PC-3 (cell line): Measurements from ENCODE around the gene MBOAT1. TPM values are rescaled to one million over a fixed set of nuclear protein-coding genes. Genes with fewer than 3 reads are reported as not detected.

ENCODE experiments used
- ATAC-seq: fragments of 200-7000 bp; cut with Tn5 transposase; 2 replicates; pipeline ENCODE4 v1.9.1; 2020; ENCODE audit warnings: mild to moderate bottlenecking, moderate library complexity
- BruUV-seq: library from RNA; stranded (reverse); fragments of 400-500 nt; replicated peaks from 2 replicates; lab custom pipeline; 2021; lab: Mats Ljungman, UMichigan
- CTCF ChIA-PET: fragments of 300-600 bp; sonication (Branson Sonifier 250); formaldehyde crosslinking; loops from one replicate; lab custom pipeline; 2022; ENCODE audit warnings: antibody characterized with exemption; lab: Charles Lee
- POLR2A ChIA-PET: fragments of 300-600 bp; sonication (Branson Sonifier 250); formaldehyde crosslinking; loops from one replicate; lab custom pipeline; 2022; ENCODE audit warnings: antibody characterized with exemption; ENCODE audit not compliant: unreplicated experiment; lab: Charles Lee
- DNase-seq: peaks from one replicate; pipeline ENCODE4 v3.0.0-alpha.2; 2015
- H2AFZ ChIP-seq: fragments of 300-600 bp; sonication (generic); 2 replicates; pipeline ENCODE4 v1.6.0; 2016; ENCODE audit warnings: antibody characterized with exemption, low read length
- H3F3A ChIP-seq: fragments of 300-600 bp; sonication (generic); one replicate; pipeline ENCODE4 v1.6.0; 2017; ENCODE audit warnings: antibody characterized with exemption, low read length, control low read depth, mild to moderate bottlenecking; ENCODE audit not compliant: unreplicated experiment
- H3K27ac ChIP-seq: fragments of 300-600 bp; sonication (generic); 2 replicates; pipeline ENCODE4 v1.5.1; 2016; ENCODE audit warnings: mild to moderate bottlenecking, low read length
- H3K27me3 ChIP-seq: fragments of 300-600 bp; sonication (generic); 2 replicates; pipeline ENCODE4 v1.6.1; 2016; ENCODE audit warnings: low read length, mixed read lengths
- H3K36me3 ChIP-seq: fragments of 300-600 bp; sonication (generic); 2 replicates; pipeline ENCODE4 v1.6.1; 2016; ENCODE audit warnings: low read depth, mixed run types, low read length, mixed read lengths
- H3K4me1 ChIP-seq: fragments of 300-600 bp; sonication (generic); 2 replicates; pipeline ENCODE4 v1.5.1; 2016; ENCODE audit warnings: low read length; ENCODE audit not compliant: insufficient read depth
- H3K4me2 ChIP-seq: fragments of 300-600 bp; sonication (generic); 2 replicates; pipeline ENCODE4 v1.6.0; 2016; ENCODE audit warnings: low read length
- H3K4me3 ChIP-seq: fragments of 300-600 bp; sonication (generic); 2 replicates; pipeline ENCODE4 v1.5.1; 2016; ENCODE audit warnings: mild to moderate bottlenecking, low read length, mixed read lengths
- H3K79me2 ChIP-seq: fragments of 300-600 bp; sonication (generic); 2 replicates; pipeline ENCODE4 v1.6.1; 2017; ENCODE audit warnings: low read length, mixed read lengths
- H3K9ac ChIP-seq: fragments of 300-600 bp; sonication (generic); 2 replicates; pipeline ENCODE4 v1.6.0; 2016; ENCODE audit warnings: mild to moderate bottlenecking, low read length
- H3K9me2 ChIP-seq: fragments of 300-600 bp; sonication (generic); replicated peaks from 2 replicates; pipeline ENCODE4 v1.6.1; 2016; ENCODE audit warnings: mixed run types, low read length, mixed read lengths
- H3K9me3 ChIP-seq: fragments of 300-600 bp; sonication (generic); 2 replicates; pipeline ENCODE4 v1.6.1; 2016; ENCODE audit warnings: low read length, mixed read lengths
- H4K20me1 ChIP-seq: fragments of 300-600 bp; sonication (generic); 2 replicates; pipeline ENCODE4 v1.6.1; 2016; ENCODE audit warnings: low read length, mixed read lengths
- EZH2 ChIP-seq: fragments of 300-600 bp; sonication (generic); IDR thresholded peaks from one replicate; pipeline ENCODE4 v1.6.1; 2017; ENCODE audit warnings: antibody characterized with exemption, mild to moderate bottlenecking, low read length; ENCODE audit not compliant: unreplicated experiment
- EZH2phosphoT487 ChIP-seq: fragments of 300-600 bp; sonication (generic); IDR thresholded peaks from 2 replicates; pipeline ENCODE4 v1.6.1; 2018; ENCODE audit warnings: mild to moderate bottlenecking, antibody characterized with exemption, low read length, borderline replicate concordance
- intact Hi-C: fragments of 100-400 bp; cut with micrococcal nuclease; formaldehyde crosslinking; loops from 2 replicates; pipeline ENCODE4 v1.9.0; 2023
- total RNA-seq: library from RNA; depleted of rRNA; stranded (reverse); fragments of >200 nt; gene quantifications from 2 replicates; pipeline ENCODE4 v1.2.3, GENCODE V29; 2014
- TF ChIP-seq, protein P1 (sequence below): fragments of 300-600 bp; sonication (generic); conservative IDR thresholded peaks from 2 replicates; pipeline ENCODE4 v1.5.1; 2017; ENCODE audit warnings: antibody characterized with exemption, low read depth, mild to moderate bottlenecking, low read length

The MBOAT1 gene
- total RNA-seq, 1 experiment from 2014 or later, result 8.4 TPM

DNA sequence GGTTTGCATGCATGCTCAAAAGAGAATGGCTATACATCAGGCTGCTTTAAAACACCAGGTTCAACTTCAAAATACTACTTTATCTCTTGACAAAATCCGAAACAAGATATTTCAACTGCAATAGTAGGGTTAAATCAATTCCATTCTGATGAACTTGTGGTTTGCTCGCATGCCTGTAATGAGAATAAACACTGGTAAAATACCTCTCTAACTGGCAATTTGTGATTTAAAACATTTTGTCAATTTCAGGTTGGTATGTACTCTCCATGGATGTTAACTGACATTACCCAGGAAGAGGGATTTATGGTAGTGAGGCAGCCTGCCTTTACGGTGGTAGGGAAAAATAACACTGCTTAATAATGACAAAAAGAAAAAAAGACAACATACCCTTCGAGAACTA is 74.4 kb downstream of the MBOAT1 start:
- ChIA-PET POLR2A (no interaction called here), CTCF (no interaction called here)
- Histone ChIP-seq H3K27ac (no peak overlapping the region), H3K9me2 (no peaks in the 10 kb centered on the region), H3K79me2 (no peaks in the 10 kb centered on the region), H3K9ac (no peak overlapping the region), H3K27me3 (no peaks in the 10 kb centered on the region), H3K4me1 (no peaks in the 10 kb centered on the region), H4K20me1 (no peaks in the 10 kb centered on the region), H2AFZ (no peak overlapping the region), H3K36me3 (no peaks in the 10 kb centered on the region), H3K4me2 (no peak overlapping the region), H3K9me3 (no peaks in the 10 kb centered on the region), H3K4me3 (no peak overlapping the region), H3F3A (no peaks in the 10 kb centered on the region)
- intact Hi-C loops, result no loop called here
- BruUV-seq, result no TSS peak
- ATAC-seq, result no peak
- DNase-seq, result no peak
- TF ChIP-seq, protein P1, sequence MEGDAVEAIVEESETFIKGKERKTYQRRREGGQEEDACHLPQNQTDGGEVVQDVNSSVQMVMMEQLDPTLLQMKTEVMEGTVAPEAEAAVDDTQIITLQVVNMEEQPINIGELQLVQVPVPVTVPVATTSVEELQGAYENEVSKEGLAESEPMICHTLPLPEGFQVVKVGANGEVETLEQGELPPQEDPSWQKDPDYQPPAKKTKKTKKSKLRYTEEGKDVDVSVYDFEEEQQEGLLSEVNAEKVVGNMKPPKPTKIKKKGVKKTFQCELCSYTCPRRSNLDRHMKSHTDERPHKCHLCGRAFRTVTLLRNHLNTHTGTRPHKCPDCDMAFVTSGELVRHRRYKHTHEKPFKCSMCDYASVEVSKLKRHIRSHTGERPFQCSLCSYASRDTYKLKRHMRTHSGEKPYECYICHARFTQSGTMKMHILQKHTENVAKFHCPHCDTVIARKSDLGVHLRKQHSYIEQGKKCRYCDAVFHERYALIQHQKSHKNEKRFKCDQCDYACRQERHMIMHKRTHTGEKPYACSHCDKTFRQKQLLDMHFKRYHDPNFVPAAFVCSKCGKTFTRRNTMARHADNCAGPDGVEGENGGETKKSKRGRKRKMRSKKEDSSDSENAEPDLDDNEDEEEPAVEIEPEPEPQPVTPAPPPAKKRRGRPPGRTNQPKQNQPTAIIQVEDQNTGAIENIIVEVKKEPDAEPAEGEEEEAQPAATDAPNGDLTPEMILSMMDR, result no peak
- TF ChIP-seq EZH2phosphoT487, result no peak
- no peak for TF ChIP-seq EZH2

DNA sequence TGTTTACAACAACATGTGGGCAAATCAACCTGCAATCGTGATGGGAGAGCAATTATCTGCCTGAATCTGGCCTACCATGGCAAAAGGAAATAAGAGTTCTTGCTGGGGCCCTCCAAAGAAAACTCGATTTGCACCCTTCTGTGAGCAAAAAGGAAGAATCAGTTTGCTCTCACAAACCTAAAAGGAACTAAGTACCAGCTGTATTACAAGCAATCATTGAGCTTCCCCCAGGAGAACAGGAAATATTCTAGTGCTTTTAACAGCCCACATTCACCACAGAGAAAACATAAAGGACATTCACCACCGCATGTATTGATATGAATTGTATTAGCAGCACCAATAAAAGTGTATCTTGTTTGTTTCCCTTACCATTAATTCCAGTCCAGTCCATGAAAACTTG is 75.0 kb downstream of the MBOAT1 start:
- no peak for DNase-seq
- Histone ChIP-seq H3K27me3 (no peaks in the 10 kb centered on the region), H3K36me3 (no peaks in the 10 kb centered on the region), H3K4me2 (no peak overlapping the region), H2AFZ (no peak overlapping the region), H3K9me3 (no peaks in the 10 kb centered on the region), H3K4me1 (no peaks in the 10 kb centered on the region), H3K79me2 (no peaks in the 10 kb centered on the region), H3K27ac (no peak overlapping the region), H3F3A (no peaks in the 10 kb centered on the region), H3K4me3 (no peak overlapping the region), H4K20me1 (no peaks in the 10 kb centered on the region), H3K9me2 (no peaks in the 10 kb centered on the region), H3K9ac (no peak overlapping the region)
- POLR2A ChIA-PET, result no interaction called here
- TF ChIP-seq, protein P1, result no peak
- TF ChIP-seq EZH2 (no peak), EZH2phosphoT487 (no peak)
- intact Hi-C loops, result no loop called here
- CTCF ChIA-PET, result no interaction called here
- ATAC-seq, result no peak
- BruUV-seq, result no TSS peak

DNA sequence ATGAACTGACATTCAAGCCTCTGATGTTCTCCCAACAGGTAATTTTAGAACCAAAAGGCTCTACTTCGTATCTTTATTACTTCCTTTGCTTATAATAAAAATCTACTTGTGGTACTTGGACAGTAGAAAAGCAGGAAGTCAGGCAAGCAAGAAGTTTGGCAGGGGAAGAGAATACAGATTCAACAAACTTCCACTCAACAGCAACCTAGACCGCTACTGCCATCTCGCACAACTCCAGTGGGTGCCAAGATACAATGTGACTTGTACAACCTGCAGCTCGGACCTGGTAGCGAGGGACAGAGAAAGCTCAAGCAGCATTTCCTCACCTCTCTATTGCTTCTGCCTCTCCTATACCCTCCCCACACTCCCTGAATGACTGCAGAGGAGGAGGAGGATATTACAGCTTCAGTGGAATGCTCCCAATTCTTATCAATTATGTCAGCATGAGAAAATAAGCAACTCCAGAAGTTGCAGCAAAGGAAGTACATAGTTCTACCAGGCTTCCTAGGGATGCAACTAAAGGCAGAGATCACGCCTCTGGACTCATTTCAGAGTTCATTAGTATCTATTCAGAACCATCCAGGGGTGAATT is 76.5 kb downstream of the MBOAT1 start:
- CTCF ChIA-PET, result no interaction called here
- Histone ChIP-seq H3K36me3 (no peaks in the 10 kb centered on the region), H3K9ac (no peak overlapping the region), H4K20me1 (no peaks in the 10 kb centered on the region), H3K27ac (no peak overlapping the region), H3K9me3 (no peaks in the 10 kb centered on the region), H3K4me2 (no peak overlapping the region), H3F3A (no peaks in the 10 kb centered on the region), H3K27me3 (no peaks in the 10 kb centered on the region), H3K4me1 (peaks cover 5% of the 10 kb centered on the region), H3K79me2 (no peaks in the 10 kb centered on the region), H3K4me3 (no peak overlapping the region), H2AFZ (no peak overlapping the region), H3K9me2 (no peaks in the 10 kb centered on the region)
- no peak for ATAC-seq
- TF ChIP-seq EZH2phosphoT487, result no peak
- TF ChIP-seq, protein P1, result no peak
- no peak for TF ChIP-seq EZH2
- no peak for DNase-seq
- BruUV-seq, result no TSS peak
- intact Hi-C loops, result no loop called here
- POLR2A ChIA-PET, result no interaction called here
